MM.1S (cell line): ENCODE data around the gene CREG1.

Source experiments
- DNase-seq: peaks from one replicate; pipeline ENCODE4 v3.0.0-alpha.2; 2015
- H2AFZ ChIP-seq: fragments of 300-600 bp; sonication (generic); 2 replicates; pipeline ENCODE4 v1.6.0; 2016; ENCODE audit warnings: antibody characterized with exemption, low read length
- H3F3A ChIP-seq: fragments of 300-600 bp; sonication (generic); 2 replicates; pipeline ENCODE4 v1.6.1; 2016; ENCODE audit warnings: mild to moderate bottlenecking, antibody characterized with exemption, low read length, moderate library complexity, mixed read lengths; ENCODE audit not compliant: insufficient read depth
- H3K27ac ChIP-seq: fragments of 300-600 bp; sonication (generic); 2 replicates; pipeline ENCODE4 v1.5.1; 2016; ENCODE audit warnings: mild to moderate bottlenecking, low read length
- H3K27me3 ChIP-seq: fragments of 300-600 bp; sonication (generic); replicated peaks from 2 replicates; pipeline ENCODE4 v1.6.0; 2016; ENCODE audit warnings: low read length; ENCODE audit not compliant: insufficient read depth
- H3K36me3 ChIP-seq: fragments of 300-600 bp; sonication (generic); replicated peaks from 2 replicates; pipeline ENCODE4 v1.6.1; 2016; ENCODE audit warnings: mild to moderate bottlenecking, low read length, mixed read lengths; ENCODE audit not compliant: insufficient read depth
- H3K4me1 ChIP-seq: fragments of 300-600 bp; sonication (generic); 2 replicates; pipeline ENCODE4 v1.6.1; 2016; ENCODE audit warnings: low read length, mixed read lengths
- H3K4me2 ChIP-seq: fragments of 300-600 bp; sonication (generic); 2 replicates; pipeline ENCODE4 v1.6.0; 2016; ENCODE audit warnings: low read depth, low read length
- H3K4me3 ChIP-seq: fragments of 300-600 bp; sonication (generic); 2 replicates; pipeline ENCODE4 v1.5.1; 2016; ENCODE audit warnings: low read length, mixed read lengths
- H3K79me2 ChIP-seq: fragments of 300-600 bp; sonication (generic); 2 replicates; pipeline ENCODE4 v1.6.1; 2016; ENCODE audit warnings: mixed run types, low read length, mixed read lengths
- H3K9ac ChIP-seq: fragments of 300-600 bp; sonication (generic); 2 replicates; pipeline ENCODE4 v1.6.1; 2016; ENCODE audit warnings: low read length, mixed read lengths
- H3K9me2 ChIP-seq: fragments of 300-600 bp; sonication (generic); replicated peaks from 2 replicates; pipeline ENCODE4 v1.6.1; 2016; ENCODE audit warnings: mild to moderate bottlenecking, low read length, mixed read lengths; ENCODE audit not compliant: insufficient read depth
- H3K9me3 ChIP-seq: fragments of 300-600 bp; sonication (generic); replicated peaks from 2 replicates; pipeline ENCODE4 v1.6.1; 2016; ENCODE audit warnings: mild to moderate bottlenecking, low read length, mixed read lengths; ENCODE audit not compliant: insufficient read depth
- H4K20me1 ChIP-seq: fragments of 300-600 bp; sonication (generic); 2 replicates; pipeline ENCODE4 v1.6.1; 2016; ENCODE audit warnings: mild to moderate bottlenecking, low read length, moderate library complexity, mixed read lengths; ENCODE audit not compliant: insufficient read depth
- CTCF ChIP-seq: fragments of 300-600 bp; sonication (generic); IDR thresholded peaks from 2 replicates; pipeline ENCODE4 v1.5.1; 2016; ENCODE audit warnings: antibody characterized with exemption, low read length, mixed read lengths
- EZH2 ChIP-seq: fragments of 300-600 bp; sonication (generic); optimal IDR thresholded peaks from 2 replicates; pipeline ENCODE3; 2017; ENCODE audit warnings: low read depth, mild to moderate bottlenecking, antibody characterized with exemption, low read length, mixed read lengths
- EZH2phosphoT487 ChIP-seq: fragments of 300-600 bp; sonication (generic); IDR thresholded peaks from 2 replicates; pipeline ENCODE4 v1.6.1; 2018; ENCODE audit warnings: antibody characterized with exemption, low read length

Gene CREG1

GRCh38 chr1:167553136-167554027, at the start of gene CREG1:
CREG1 (minus strand) TSS chr1:167553762.
- no peaks in the 10 kb centered on the region for H3K9me2 ChIP-seq
- peaks cover 33% of the 10 kb centered on the region for H3K4me1 ChIP-seq
- peak within 1 kb of the TSS; percentile 90 for H3K4me2 ChIP-seq
- TF ChIP-seq CTCF (peak; percentile 5; the same call in 1 of the 2 replicates), EZH2phosphoT487 (no peak), EZH2 (no peak)
- peak within 1 kb of the TSS; percentile 81 for H2AFZ ChIP-seq
- no peaks in the 10 kb centered on the region for H4K20me1 ChIP-seq
- peak; percentile 97 for DNase-seq
- no peaks in the 10 kb centered on the region for H3K9me3 ChIP-seq
- no peaks in the 10 kb centered on the region for H3K27me3 ChIP-seq
- no peaks in the 10 kb centered on the region for H3K36me3 ChIP-seq
- peaks cover 37% of the 10 kb centered on the region for H3K79me2 ChIP-seq
- peak within 1 kb of the TSS; percentile 56 for H3K9ac ChIP-seq
- H3F3A ChIP-seq: peaks cover 7% of the 10 kb centered on the region; the same call in 1 of the 2 replicates
- H3K4me3 ChIP-seq: peak within 1 kb of the TSS; percentile 84
- H3K27ac ChIP-seq: peak within 1 kb of the TSS; percentile 9; the same call in 1 of the 2 replicates

GRCh38 chr1:167602840-167603239, 49.3 kb upstream of the CREG1 start:
- no peaks in the 10 kb centered on the region for H3K27me3 ChIP-seq
- no peak overlapping the region for H3K4me2 ChIP-seq
- TF ChIP-seq EZH2phosphoT487 (no peak), CTCF (no peak), EZH2 (no peak)
- H3K79me2 ChIP-seq: no peaks in the 10 kb centered on the region
- H3K9ac ChIP-seq: no peak overlapping the region
- H3K36me3 ChIP-seq: no peaks in the 10 kb centered on the region
- H3K27ac ChIP-seq: no peak overlapping the region
- H4K20me1 ChIP-seq: no peaks in the 10 kb centered on the region
- H3K9me3 ChIP-seq: no peaks in the 10 kb centered on the region
- no peak for DNase-seq
- peaks cover 10% of the 10 kb centered on the region for H3K4me1 ChIP-seq
- H3K9me2 ChIP-seq: no peaks in the 10 kb centered on the region
- H3F3A ChIP-seq: peaks cover 8% of the 10 kb centered on the region
- no peak overlapping the region for H2AFZ ChIP-seq
- no peak overlapping the region for H3K4me3 ChIP-seq

GRCh38 chr1:167601442-167602383, 48.2 kb upstream of the CREG1 start:
- H2AFZ ChIP-seq: no peak overlapping the region
- H3K4me3 ChIP-seq: no peak overlapping the region
- H3K36me3 ChIP-seq: no peaks in the 10 kb centered on the region
- TF ChIP-seq CTCF (no peak), EZH2 (no peak), EZH2phosphoT487 (no peak)
- no peaks in the 10 kb centered on the region for H3K9me2 ChIP-seq
- H3K27me3 ChIP-seq: no peaks in the 10 kb centered on the region
- no peak overlapping the region for H3K9ac ChIP-seq
- H3K4me1 ChIP-seq: peaks cover 10% of the 10 kb centered on the region
- no peak for DNase-seq
- H3K4me2 ChIP-seq: no peak overlapping the region
- H3K27ac ChIP-seq: no peak overlapping the region
- peaks cover 8% of the 10 kb centered on the region for H3F3A ChIP-seq
- H3K9me3 ChIP-seq: no peaks in the 10 kb centered on the region
- H4K20me1 ChIP-seq: no peaks in the 10 kb centered on the region
- H3K79me2 ChIP-seq: no peaks in the 10 kb centered on the region
